Ectodermal cell (in vitro differentiated cells): ENCODE data around the gene SLC39A3.
A peak's percentile ranks its signal among the peaks of the same experiment; 100 is the strongest.

Source experiments
- H3K27ac ChIP-seq: 2 replicates; pipeline ENCODE4 v1.7.0; 2013; ENCODE audit warnings: mild to moderate bottlenecking, low read depth, low read length; ENCODE audit not compliant: insufficient read depth, poor library complexity, severe bottlenecking
- H3K27me3 ChIP-seq: 2 replicates; pipeline ENCODE4 v1.7.0; 2013; ENCODE audit warnings: mild to moderate bottlenecking, low read length; ENCODE audit not compliant: insufficient read depth, control insufficient read depth, poor library complexity, severe bottlenecking
- H3K36me3 ChIP-seq: one replicate; pipeline ENCODE4 v1.7.0; 2013; ENCODE audit warnings: low read length; ENCODE audit not compliant: control insufficient read depth, insufficient read depth
- H3K4me1 ChIP-seq: one replicate; pipeline ENCODE4 v1.7.0; 2013; ENCODE audit warnings: low read length; ENCODE audit not compliant: control insufficient read depth, insufficient read depth
- H3K4me3 ChIP-seq: 2 replicates; pipeline ENCODE4 v1.7.0; 2013; ENCODE audit warnings: low read depth, low read length, control low read depth; ENCODE audit not compliant: insufficient read depth
- H3K9me3 ChIP-seq: 2 replicates; pipeline ENCODE4 v1.7.0; 2013; ENCODE audit warnings: mild to moderate bottlenecking, low read length, moderate library complexity; ENCODE audit not compliant: control insufficient read depth
- WGBS, 2 experiments: methylation state at CpG; one replicate each; pipeline ENCODE4 v1.1.7; 2013; ENCODE audit warnings: missing lambda C conversion rate in 2 of 2; 5-methylcytosine and 5-hydroxymethylcytosine counted together

Gene SLC39A3

GRCh38 chr19:2721570-2722540, 18.0 kb downstream of the SLC39A3 start:
- Histone ChIP-seq H3K4me1 (peaks cover 19% of the 10 kb centered on the region), H3K36me3 (no peaks in the 10 kb centered on the region), H3K27ac (no peak overlapping the region), H3K27me3 (peaks cover 38% of the 10 kb centered on the region), H3K9me3 (no peaks in the 10 kb centered on the region), H3K4me3 (peak overlapping the region; percentile 38)
- 33 to 35% methylated on average over 39 of the region's 39 CpGs for WGBS, 2 experiments

- no peak within 1 kb of the TSS for H3K27ac ChIP-seq
- H3K36me3 ChIP-seq: no peaks in the 10 kb centered on the region
- 1% methylated on average over 100 of the region's 100 CpGs for WGBS, 2 experiments
- H3K4me3 ChIP-seq: peak within 1 kb of the TSS; percentile 42
- H3K9me3 ChIP-seq: no peaks in the 10 kb centered on the region
- H3K27me3 ChIP-seq: peaks cover 30% of the 10 kb centered on the region
- H3K4me1 ChIP-seq: peaks cover 16% of the 10 kb centered on the region
These were observed 18.8 kb downstream of the SLC39A3 start, which contains the start of gene DIRAS1 for GRCh38 chr19:2720777-2721569. TSS of gene DIRAS1 (minus strand) at chr19:2721372. CDS start at chr19:2717806, 3,566 bp downstream.

- Histone ChIP-seq H3K27ac (no peak overlapping the region), H3K9me3 (no peaks in the 10 kb centered on the region), H3K4me3 (peak overlapping the region; percentile 42), H3K4me1 (peaks cover 16% of the 10 kb centered on the region), H3K27me3 (peaks cover 30% of the 10 kb centered on the region), H3K36me3 (no peaks in the 10 kb centered on the region)
- WGBS, 2 experiments: 5 to 6% methylated on average over 37 of the region's 37 CpGs
These were observed 19.7 kb downstream of the SLC39A3 start for GRCh38 chr19:2719920-2720776.

- Histone ChIP-seq H3K27me3 (peaks cover 30% of the 10 kb centered on the region), H3K27ac (no peak overlapping the region), H3K4me1 (peaks cover 16% of the 10 kb centered on the region), H3K9me3 (no peaks in the 10 kb centered on the region), H3K4me3 (no peak overlapping the region), H3K36me3 (no peaks in the 10 kb centered on the region)
- 73% methylated on average over 4 of the region's 7 CpGs for WGBS, 2 experiments
These were observed 20.5 kb downstream of the SLC39A3 start for GRCh38 chr19:2719232-2719735.

GRCh38 chr19:2717638-2718541, 21.9 kb downstream of the SLC39A3 start:
- Histone ChIP-seq H3K4me1 (peaks cover 16% of the 10 kb centered on the region), H3K27ac (no peak overlapping the region), H3K36me3 (no peaks in the 10 kb centered on the region), H3K27me3 (peaks cover 25% of the 10 kb centered on the region), H3K4me3 (no peak overlapping the region), H3K9me3 (no peaks in the 10 kb centered on the region)
- WGBS, 2 experiments: 93% methylated on average over 50 to 52 of the region's 52 CpGs

GRCh38 chr19:2716722-2717637, 22.8 kb downstream of the SLC39A3 start:
- 93 to 95% methylated on average over 51 of the region's 51 CpGs for WGBS, 2 experiments
- no peaks in the 10 kb centered on the region for H3K36me3 ChIP-seq
- no peak overlapping the region for H3K4me3 ChIP-seq
- no peak overlapping the region for H3K27ac ChIP-seq
- H3K4me1 ChIP-seq: peaks cover 16% of the 10 kb centered on the region
- no peaks in the 10 kb centered on the region for H3K9me3 ChIP-seq
- peaks cover 17% of the 10 kb centered on the region for H3K27me3 ChIP-seq

- Histone ChIP-seq H3K9me3 (no peaks in the 10 kb centered on the region), H3K27ac (no peak overlapping the region), H3K36me3 (no peaks in the 10 kb centered on the region), H3K4me3 (no peak overlapping the region), H3K27me3 (peaks cover 10% of the 10 kb centered on the region), H3K4me1 (peaks cover 12% of the 10 kb centered on the region)
- WGBS, 2 experiments: 93 to 94% methylated on average over 19 of the region's 19 CpGs
These were observed 23.6 kb downstream of the SLC39A3 start for GRCh38 chr19:2716275-2716650.

GRCh38 chr19:2715470-2716274, 24.1 kb downstream of the SLC39A3 start:
- peaks cover 9% of the 10 kb centered on the region for H3K27me3 ChIP-seq
- H3K9me3 ChIP-seq: no peaks in the 10 kb centered on the region
- H3K36me3 ChIP-seq: no peaks in the 10 kb centered on the region
- H3K27ac ChIP-seq: no peak overlapping the region
- 91 to 94% methylated on average over 12 of the region's 12 CpGs for WGBS, 2 experiments
- peaks cover 12% of the 10 kb centered on the region for H3K4me1 ChIP-seq
- no peak overlapping the region for H3K4me3 ChIP-seq
